GM12878 (cell line): ENCODE data around the gene BEND7. TPM values are rescaled to one million over a fixed set of nuclear protein-coding genes. Genes with fewer than 3 reads are reported as not detected.

Source experiments
- ATAC-seq: fragments of 200-7000 bp; cut with Tn5 transposase; 3 replicates; pipeline ENCODE4 v1.9.1; 2020; ENCODE audit warnings: mild to moderate bottlenecking, moderate library complexity
- BruUV-seq: library from RNA; stranded (reverse); fragments of 400-500 nt; replicated peaks from 2 replicates; lab custom pipeline; 2021; lab: Mats Ljungman, UMichigan
- CTCF ChIA-PET: fragments of 300-600 bp; sonication (Branson Sonifier 250); formaldehyde crosslinking; extraction: SDS; loops from one replicate; lab custom pipeline; 2021; ENCODE audit warnings: inconsistent platforms; lab: Yijun Ruan, JAX
- POLR2A ChIA-PET: fragments of 350-600 bp; formaldehyde crosslinking; extraction: SDS; loops from one replicate; lab custom pipeline; 2021; ENCODE audit warnings: inconsistent platforms; lab: Charles Lee
- RAD21 ChIA-PET: fragments of 300-600 bp; sonication (Branson Sonifier 250); formaldehyde crosslinking; loops from one replicate; lab custom pipeline; 2023; ENCODE audit warnings: antibody characterized with exemption; ENCODE audit not compliant: unreplicated experiment; lab: Charles Lee
- SMC1A ChIA-PET: fragments of 300-600 bp; sonication (Branson Sonifier 250); formaldehyde crosslinking; loops from one replicate; lab custom pipeline; 2023; ENCODE audit not compliant: unreplicated experiment, uncharacterized antibody; lab: Charles Lee
- DNase-seq: peaks from one replicate; pipeline ENCODE4 v3.0.0-alpha.2; 2011; ENCODE audit warnings: low read depth, low spot score
- FAIRE-seq: peaks from 3 replicates; lab custom pipeline; 2011; peaks lifted over from hg19 to GRCh38; lab: Jason Lieb, UNC
- H2AFZ ChIP-seq: 2 replicates; pipeline ENCODE4 v1.6.0; 2011; ENCODE audit warnings: low read depth, low read length, control low read depth; ENCODE audit not compliant: control insufficient read depth
- H3K27ac ChIP-seq: 2 replicates; pipeline ENCODE4 v1.5.1; 2011; ENCODE audit warnings: control low read depth; ENCODE audit not compliant: control insufficient read depth, insufficient read depth
- H3K27me3 ChIP-seq, 2 experiments: replicated peaks in 1 of 2; 2 replicates each; pipeline versions ENCODE4 v1.6.0 to v1.6.1; 2011; ENCODE audit warnings: low read length in 1 of 2; ENCODE audit not compliant: control insufficient read depth in 2 of 2, insufficient read depth in 2 of 2
- H3K36me3 ChIP-seq, 2 experiments: 2 replicates each; pipeline ENCODE4 v1.5.1; 2011; ENCODE audit warnings: low read length in 1 of 2; ENCODE audit not compliant: control insufficient read depth in 2 of 2, insufficient read depth in 2 of 2
- H3K4me1 ChIP-seq: 2 replicates; pipeline ENCODE4 v1.6.1; 2011; ENCODE audit warnings: mild to moderate bottlenecking, low read length, moderate library complexity, mixed read lengths; ENCODE audit not compliant: control insufficient read depth, insufficient read depth
- H3K4me2 ChIP-seq: 2 replicates; pipeline ENCODE4 v1.6.0; 2011; ENCODE audit warnings: control low read depth; ENCODE audit not compliant: control insufficient read depth, insufficient read depth
- H3K4me3 ChIP-seq: fragments of 200-600 bp; sonication (generic); 2 replicates; pipeline ENCODE4 v1.5.1; 2016
- H3K79me2 ChIP-seq: 2 replicates; pipeline ENCODE4 v1.6.0; 2011; ENCODE audit warnings: low read length; ENCODE audit not compliant: control insufficient read depth, insufficient read depth
- H3K9ac ChIP-seq: 2 replicates; pipeline ENCODE4 v1.8.0; 2011; ENCODE audit warnings: low read length, control low read depth, mixed read lengths; ENCODE audit not compliant: control insufficient read depth, insufficient read depth
- H3K9me3 ChIP-seq: replicated peaks from 3 replicates; pipeline ENCODE4 v1.5.1; 2011; ENCODE audit warnings: mild to moderate bottlenecking, low read length; ENCODE audit not compliant: control insufficient read depth, insufficient read depth
- H4K20me1 ChIP-seq: 2 replicates; pipeline ENCODE4 v1.6.0; 2011; ENCODE audit not compliant: control insufficient read depth, insufficient read depth
- ASH2L ChIP-seq: fragments of 300-600, 200-600 bp; sonication (generic); IDR thresholded peaks from 2 replicates; pipeline ENCODE4 v1.6.1; 2017; ENCODE audit warnings: low read depth, mild to moderate bottlenecking, borderline replicate concordance
- BRCA1 ChIP-seq: IDR thresholded peaks from 2 replicates; pipeline ENCODE4 v1.6.1; 2011; ENCODE audit warnings: low read depth, low read length, improper control_type of control experiment
- HDAC6 ChIP-seq: fragments of 200-600 bp; sonication (generic); IDR thresholded peaks from one replicate; pipeline ENCODE4 v1.8.0; 2017; ENCODE audit warnings: antibody characterized with exemption; ENCODE audit not compliant: unreplicated experiment
- KAT2A ChIP-seq: conservative IDR thresholded peaks from 2 replicates; pipeline ENCODE4 v1.6.1; 2011; ENCODE audit warnings: low read depth, low read length; ENCODE audit not compliant: control insufficient read depth
- LARP7 ChIP-seq: fragments of 450-650 bp; IDR thresholded peaks from 2 replicates; pipeline ENCODE4 v1.6.1; 2017; ENCODE audit warnings: mild to moderate bottlenecking
- NFIC ChIP-seq: IDR thresholded peaks from 2 replicates; pipeline ENCODE4 v1.6.1; 2012; ENCODE audit warnings: low read depth, mild to moderate bottlenecking, inconsistent platforms, low read length, moderate library complexity
- RFX5 ChIP-seq: IDR thresholded peaks from 2 replicates; pipeline ENCODE4 v1.6.1; 2011; ENCODE audit warnings: low read depth, low read length, improper control_type of control experiment
- SPI1 ChIP-seq: IDR thresholded peaks from 2 replicates; pipeline ENCODE4 v1.6.1; 2011; ENCODE audit warnings: low read depth, mild to moderate bottlenecking, low read length, moderate library complexity, borderline replicate concordance; ENCODE audit not compliant: insufficient read depth
- WGBS: methylation state at CpG from one replicate; pipeline ENCODE4 v1.1.6; 2016; ENCODE audit warnings: low lambda C conversion rate; ENCODE audit not compliant: insufficient replicate concordance, insufficient coverage; ENCODE audit errors: missing lambda C conversion rate; 5-methylcytosine and 5-hydroxymethylcytosine counted together
- in situ Hi-C: fragments of 300-500 bp; cut with MboI; formaldehyde crosslinking; loops from 9 replicates; pipeline ENCODE4 v1.14.3; 2018; ENCODE audit warnings: mixed read lengths
- intact Hi-C: fragments of 100-400 bp; cut with micrococcal nuclease; formaldehyde crosslinking; loops from one replicate; pipeline ENCODE4 v1.14.2; 2022; ENCODE audit not compliant: unreplicated experiment
- polyA plus RNA-seq, 11 experiments: library from polyadenylated mRNA; depleted of rRNA in 4 of 11; unstranded in 6 of 11; stranded (reverse) in 5 of 11; fragments of >200 nt; fragmentation: Nextera tagmentation in 4 of 11; fragmentation: Illumina TruSeq in 1 of 11; extraction: Ambion mirVana in 4 of 11; extraction: Trizol in 1 of 11; gene quantifications; 1 replicate in 1 of 11; 2 replicates in 10 of 11; pipeline versions ENCODE4 v1.2.1 to v1.2.3, GENCODE V29; 2011 to 2016; ENCODE audit warnings: inconsistent platforms in 2 of 11, missing spikeins in 2 of 11, low read depth in 1 of 11
- total RNA-seq, 4 experiments: library from RNA; depleted of rRNA in 3 of 4; stranded (reverse); fragments of >200 nt in 3 of 4; fragmentation: Illumina TruSeq in 1 of 4; extraction: Trizol in 1 of 4; gene quantifications; 2 replicates each; pipeline versions ENCODE4 v1.2.1 to v1.2.3, GENCODE V29; 2013 to 2021
- TF ChIP-seq, protein P1 (sequence below): IDR thresholded peaks from 2 replicates; pipeline ENCODE4 v1.6.1; 2011; ENCODE audit warnings: borderline replicate concordance, low read depth, mild to moderate bottlenecking, moderate library complexity, low read length; ENCODE audit not compliant: insufficient read depth, poor library complexity, severe bottlenecking
- TF ChIP-seq, protein P2 (sequence below): fragments of 150-350 bp; IDR thresholded peaks from 2 replicates; pipeline ENCODE4 v1.6.1; 2016; ENCODE audit warnings: low read depth, low read length
- TF ChIP-seq, protein P3 (sequence below), 3 experiments: IDR thresholded peaks in 2 of 3; conservative IDR thresholded peaks in 1 of 3; 2 replicates each; pipeline ENCODE4 v1.5.1; 2011; ENCODE audit warnings: low read depth in 3 of 3, low read length in 3 of 3, mild to moderate bottlenecking in 3 of 3, control low read depth in 2 of 3, moderate library complexity in 2 of 3, inconsistent platforms in 1 of 3, mixed read lengths in 1 of 3; ENCODE audit not compliant: control insufficient read depth in 2 of 3, insufficient read depth in 1 of 3; ENCODE audit errors: extremely low read depth in 1 of 3
- TF ChIP-seq, protein P4 (sequence below): fragments of 450-650 bp; conservative IDR thresholded peaks from 2 replicates; pipeline ENCODE4 v1.6.1; 2017; ENCODE audit warnings: mild to moderate bottlenecking, moderate library complexity
- TF ChIP-seq, protein P5 (sequence below): IDR thresholded peaks from 2 replicates; pipeline ENCODE4 v1.6.1; 2012; ENCODE audit warnings: low read depth, low read length, improper control_type of control experiment

Gene BEND7
- total and polyA plus RNA-seq, 10 of the 15 experiments (the other 5 are each of a cell fraction or from before 2014, with no cell fraction given) = not detected

DNA sequence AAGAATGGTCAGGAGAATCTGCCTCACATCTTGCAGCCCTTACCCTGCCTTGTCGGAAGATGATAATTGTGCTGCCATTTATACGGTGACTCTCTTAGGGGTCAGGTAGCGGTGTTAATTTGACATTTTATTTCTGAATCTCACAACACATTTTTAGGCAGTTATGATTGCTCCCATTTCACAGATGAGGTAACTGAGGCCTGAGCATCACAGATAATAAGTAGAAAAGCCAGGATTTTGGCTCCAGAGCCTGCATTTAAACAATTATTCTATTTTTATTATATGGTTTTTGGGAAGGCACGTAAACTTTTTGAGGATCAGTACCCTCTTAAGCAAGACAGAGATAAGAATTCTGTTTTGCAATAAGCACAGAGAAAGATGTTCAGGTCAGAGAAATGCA, 103.4 kb downstream of the BEND7 start:
- RAD21 ChIA-PET = no interaction called here
- WGBS = 50% methylated on average over 4 of the region's 4 CpGs
- peaks cover 8% of the 10 kb centered on the region; the same call in 1 of the 2 replicates for H3K4me1 ChIP-seq
- H3K9ac ChIP-seq = no peak overlapping the region
- TF ChIP-seq, protein P1, sequence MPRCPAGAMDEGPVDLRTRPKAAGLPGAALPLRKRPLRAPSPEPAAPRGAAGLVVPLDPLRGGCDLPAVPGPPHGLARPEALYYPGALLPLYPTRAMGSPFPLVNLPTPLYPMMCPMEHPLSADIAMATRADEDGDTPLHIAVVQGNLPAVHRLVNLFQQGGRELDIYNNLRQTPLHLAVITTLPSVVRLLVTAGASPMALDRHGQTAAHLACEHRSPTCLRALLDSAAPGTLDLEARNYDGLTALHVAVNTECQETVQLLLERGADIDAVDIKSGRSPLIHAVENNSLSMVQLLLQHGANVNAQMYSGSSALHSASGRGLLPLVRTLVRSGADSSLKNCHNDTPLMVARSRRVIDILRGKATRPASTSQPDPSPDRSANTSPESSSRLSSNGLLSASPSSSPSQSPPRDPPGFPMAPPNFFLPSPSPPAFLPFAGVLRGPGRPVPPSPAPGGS = no peak
- TF ChIP-seq BRCA1 (no peak), ASH2L (no peak), NFIC (no peak), LARP7 (no peak), KAT2A (no peak), HDAC6 (no peak), RFX5 (no peak), SPI1 (no peak)
- TF ChIP-seq, protein P2, sequence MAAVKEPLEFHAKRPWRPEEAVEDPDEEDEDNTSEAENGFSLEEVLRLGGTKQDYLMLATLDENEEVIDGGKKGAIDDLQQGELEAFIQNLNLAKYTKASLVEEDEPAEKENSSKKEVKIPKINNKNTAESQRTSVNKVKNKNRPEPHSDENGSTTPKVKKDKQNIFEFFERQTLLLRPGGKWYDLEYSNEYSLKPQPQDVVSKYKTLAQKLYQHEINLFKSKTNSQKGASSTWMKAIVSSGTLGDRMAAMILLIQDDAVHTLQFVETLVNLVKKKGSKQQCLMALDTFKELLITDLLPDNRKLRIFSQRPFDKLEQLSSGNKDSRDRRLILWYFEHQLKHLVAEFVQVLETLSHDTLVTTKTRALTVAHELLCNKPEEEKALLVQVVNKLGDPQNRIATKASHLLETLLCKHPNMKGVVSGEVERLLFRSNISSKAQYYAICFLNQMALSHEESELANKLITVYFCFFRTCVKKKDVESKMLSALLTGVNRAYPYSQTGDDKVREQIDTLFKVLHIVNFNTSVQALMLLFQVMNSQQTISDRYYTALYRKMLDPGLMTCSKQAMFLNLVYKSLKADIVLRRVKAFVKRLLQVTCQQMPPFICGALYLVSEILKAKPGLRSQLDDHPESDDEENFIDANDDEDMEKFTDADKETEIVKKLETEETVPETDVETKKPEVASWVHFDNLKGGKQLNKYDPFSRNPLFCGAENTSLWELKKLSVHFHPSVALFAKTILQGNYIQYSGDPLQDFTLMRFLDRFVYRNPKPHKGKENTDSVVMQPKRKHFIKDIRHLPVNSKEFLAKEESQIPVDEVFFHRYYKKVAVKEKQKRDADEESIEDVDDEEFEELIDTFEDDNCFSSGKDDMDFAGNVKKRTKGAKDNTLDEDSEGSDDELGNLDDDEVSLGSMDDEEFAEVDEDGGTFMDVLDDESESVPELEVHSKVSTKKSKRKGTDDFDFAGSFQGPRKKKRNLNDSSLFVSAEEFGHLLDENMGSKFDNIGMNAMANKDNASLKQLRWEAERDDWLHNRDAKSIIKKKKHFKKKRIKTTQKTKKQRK = no peak
- TF ChIP-seq, protein P3, sequence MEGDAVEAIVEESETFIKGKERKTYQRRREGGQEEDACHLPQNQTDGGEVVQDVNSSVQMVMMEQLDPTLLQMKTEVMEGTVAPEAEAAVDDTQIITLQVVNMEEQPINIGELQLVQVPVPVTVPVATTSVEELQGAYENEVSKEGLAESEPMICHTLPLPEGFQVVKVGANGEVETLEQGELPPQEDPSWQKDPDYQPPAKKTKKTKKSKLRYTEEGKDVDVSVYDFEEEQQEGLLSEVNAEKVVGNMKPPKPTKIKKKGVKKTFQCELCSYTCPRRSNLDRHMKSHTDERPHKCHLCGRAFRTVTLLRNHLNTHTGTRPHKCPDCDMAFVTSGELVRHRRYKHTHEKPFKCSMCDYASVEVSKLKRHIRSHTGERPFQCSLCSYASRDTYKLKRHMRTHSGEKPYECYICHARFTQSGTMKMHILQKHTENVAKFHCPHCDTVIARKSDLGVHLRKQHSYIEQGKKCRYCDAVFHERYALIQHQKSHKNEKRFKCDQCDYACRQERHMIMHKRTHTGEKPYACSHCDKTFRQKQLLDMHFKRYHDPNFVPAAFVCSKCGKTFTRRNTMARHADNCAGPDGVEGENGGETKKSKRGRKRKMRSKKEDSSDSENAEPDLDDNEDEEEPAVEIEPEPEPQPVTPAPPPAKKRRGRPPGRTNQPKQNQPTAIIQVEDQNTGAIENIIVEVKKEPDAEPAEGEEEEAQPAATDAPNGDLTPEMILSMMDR (IDR thresholded peaks at IDR 0.05 in 2 of 3, conservative IDR thresholded peaks at IDR 0.05 in 1 of 3; ENCODE audit: control insufficient read depth in 2 of 3, extremely low read depth in 1 of 3, insufficient read depth in 1 of 3, low read depth in 3 of 3, low read length in 3 of 3) = no peak
- TF ChIP-seq, protein P4, sequence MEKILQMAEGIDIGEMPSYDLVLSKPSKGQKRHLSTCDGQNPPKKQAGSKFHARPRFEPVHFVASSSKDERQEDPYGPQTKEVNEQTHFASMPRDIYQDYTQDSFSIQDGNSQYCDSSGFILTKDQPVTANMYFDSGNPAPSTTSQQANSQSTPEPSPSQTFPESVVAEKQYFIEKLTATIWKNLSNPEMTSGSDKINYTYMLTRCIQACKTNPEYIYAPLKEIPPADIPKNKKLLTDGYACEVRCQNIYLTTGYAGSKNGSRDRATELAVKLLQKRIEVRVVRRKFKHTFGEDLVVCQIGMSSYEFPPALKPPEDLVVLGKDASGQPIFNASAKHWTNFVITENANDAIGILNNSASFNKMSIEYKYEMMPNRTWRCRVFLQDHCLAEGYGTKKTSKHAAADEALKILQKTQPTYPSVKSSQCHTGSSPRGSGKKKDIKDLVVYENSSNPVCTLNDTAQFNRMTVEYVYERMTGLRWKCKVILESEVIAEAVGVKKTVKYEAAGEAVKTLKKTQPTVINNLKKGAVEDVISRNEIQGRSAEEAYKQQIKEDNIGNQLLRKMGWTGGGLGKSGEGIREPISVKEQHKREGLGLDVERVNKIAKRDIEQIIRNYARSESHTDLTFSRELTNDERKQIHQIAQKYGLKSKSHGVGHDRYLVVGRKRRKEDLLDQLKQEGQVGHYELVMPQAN = no peak
- TF ChIP-seq, protein P5, sequence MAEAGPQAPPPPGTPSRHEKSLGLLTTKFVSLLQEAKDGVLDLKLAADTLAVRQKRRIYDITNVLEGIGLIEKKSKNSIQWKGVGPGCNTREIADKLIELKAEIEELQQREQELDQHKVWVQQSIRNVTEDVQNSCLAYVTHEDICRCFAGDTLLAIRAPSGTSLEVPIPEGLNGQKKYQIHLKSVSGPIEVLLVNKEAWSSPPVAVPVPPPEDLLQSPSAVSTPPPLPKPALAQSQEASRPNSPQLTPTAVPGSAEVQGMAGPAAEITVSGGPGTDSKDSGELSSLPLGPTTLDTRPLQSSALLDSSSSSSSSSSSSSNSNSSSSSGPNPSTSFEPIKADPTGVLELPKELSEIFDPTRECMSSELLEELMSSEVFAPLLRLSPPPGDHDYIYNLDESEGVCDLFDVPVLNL = no peak
- no peak for FAIRE-seq
- no peak for DNase-seq
- CTCF ChIA-PET = no interaction called here
- no peaks in the 10 kb centered on the region; the same call in 2 of the 3 replicates for H3K9me3 ChIP-seq
- SMC1A ChIA-PET = no interaction called here
- H3K27me3 ChIP-seq = no peaks in the 10 kb centered on the region; a peak in 1 of 4 replicates
- H3K79me2 ChIP-seq = no peaks in the 10 kb centered on the region
- intact Hi-C loops (no loop called here), in situ Hi-C loops (no loop called here)
- H2AFZ ChIP-seq = no peak overlapping the region
- no TSS peak for BruUV-seq
- no peaks in the 10 kb centered on the region for H3K36me3 ChIP-seq
- no peaks in the 10 kb centered on the region for H4K20me1 ChIP-seq
- POLR2A ChIA-PET = no interaction called here
- no peak overlapping the region for H3K4me3 ChIP-seq
- ATAC-seq = no peak
- no peak overlapping the region for H3K4me2 ChIP-seq
- H3K27ac ChIP-seq = no peak overlapping the region
